HG02588 (cell line): ENCODE results near the gene AP2A2.
"Not testable (repeated sequence)": the region's sequence is repeated elsewhere in the genome, so short reads cannot be mapped to it uniquely, and the experiment has no call there.

ENCODE experiments used
- ATAC-seq: cut with Tn5 transposase; IDR thresholded peaks from one replicate; pipeline ENCODE4 v1.9.1; 2021; ENCODE audit warnings: mild to moderate bottlenecking, moderate library complexity; ENCODE audit not compliant: unreplicated experiment

Gene AP2A2

DNA sequence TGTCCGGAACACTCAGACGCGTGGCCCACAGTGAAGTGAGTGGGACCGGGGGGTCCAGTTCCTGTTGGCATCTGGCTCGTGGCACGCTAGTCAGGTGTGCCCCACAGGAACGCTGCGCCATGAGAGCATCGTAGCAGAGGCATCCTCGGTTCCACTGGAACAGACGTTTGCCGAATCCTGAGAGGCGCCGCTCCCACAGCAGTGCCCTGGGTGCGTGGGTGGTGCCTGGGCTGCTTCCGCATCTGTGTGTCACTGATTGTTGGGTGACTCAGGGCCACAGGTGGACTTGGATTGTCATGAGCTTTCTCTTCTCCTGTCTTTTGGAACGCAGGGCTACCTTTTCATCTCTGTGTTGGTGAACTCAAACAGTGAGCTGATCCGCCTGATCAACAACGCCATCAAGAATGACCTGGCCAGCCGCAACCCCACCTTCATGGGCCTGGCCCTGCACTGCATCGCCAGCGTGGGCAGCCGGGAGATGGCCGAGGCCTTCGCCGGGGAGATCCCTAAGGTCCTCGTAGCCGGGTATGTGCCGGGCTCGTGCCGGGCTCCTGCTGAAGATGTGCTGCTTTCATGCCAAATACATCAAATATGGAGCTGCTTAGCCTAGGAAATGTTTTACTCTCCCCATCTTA, 46.2 kb downstream of the AP2A2 start:
- ATAC-seq, result no peak

DNA sequence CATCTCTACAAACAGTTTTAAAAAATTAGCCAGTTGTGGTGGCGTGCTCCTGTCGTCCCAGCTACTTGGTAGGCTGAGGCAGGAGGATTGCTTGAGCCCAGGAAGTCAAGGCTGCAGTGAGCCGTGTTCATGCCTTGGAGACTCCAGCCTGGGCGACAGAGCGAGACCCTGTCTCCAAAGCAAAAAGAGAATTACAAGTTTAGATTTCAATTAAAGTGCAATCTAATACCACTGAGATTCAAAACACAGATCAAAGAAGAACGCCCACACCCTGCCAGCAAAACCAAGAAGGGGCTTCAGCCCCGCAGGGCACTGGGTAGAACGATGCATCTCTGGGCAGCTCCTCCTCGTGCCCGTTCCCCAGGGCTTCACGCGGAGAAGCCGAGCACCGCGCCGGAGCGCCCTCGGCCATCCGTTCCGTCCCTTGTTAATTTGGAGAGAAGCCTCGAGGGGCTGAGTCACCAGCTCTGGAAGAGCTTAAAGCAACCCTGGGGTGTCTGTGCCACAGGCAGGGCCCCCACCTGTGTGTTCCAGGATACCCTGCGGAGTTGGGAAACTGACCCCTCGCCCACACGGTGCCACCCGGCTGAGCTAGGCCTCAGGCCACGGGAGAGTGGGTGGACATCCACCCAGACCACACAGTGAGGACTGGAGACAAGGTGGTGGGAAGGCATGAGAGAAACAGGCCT, 47.0 kb downstream of the AP2A2 start:
- ATAC-seq, result no peak

DNA sequence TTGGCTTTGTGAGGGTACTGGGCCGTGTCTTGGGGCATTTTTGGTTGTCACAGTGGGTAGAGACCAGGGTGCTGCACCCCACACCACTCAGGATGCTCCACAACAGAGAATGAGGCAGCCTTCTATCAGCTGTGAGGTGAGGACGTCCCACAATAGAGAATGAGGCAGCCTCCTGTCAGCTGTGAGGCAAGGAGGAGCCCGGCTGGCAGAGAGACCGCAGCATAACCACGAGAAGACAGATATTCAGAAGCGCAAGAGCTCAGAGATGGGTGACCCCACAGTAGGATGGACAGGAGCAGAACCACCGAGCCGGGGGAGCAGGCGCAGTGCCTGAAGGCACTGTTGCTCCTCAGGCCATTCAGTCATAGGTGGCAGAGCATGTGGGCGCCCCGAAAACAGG, 47.6 kb downstream of the AP2A2 start:
- no peak for ATAC-seq

- ATAC-seq, result not testable (repeated sequence)
These were observed 49.7 kb downstream of the AP2A2 start for GRCh38 chr11:975376-975775.

DNA sequence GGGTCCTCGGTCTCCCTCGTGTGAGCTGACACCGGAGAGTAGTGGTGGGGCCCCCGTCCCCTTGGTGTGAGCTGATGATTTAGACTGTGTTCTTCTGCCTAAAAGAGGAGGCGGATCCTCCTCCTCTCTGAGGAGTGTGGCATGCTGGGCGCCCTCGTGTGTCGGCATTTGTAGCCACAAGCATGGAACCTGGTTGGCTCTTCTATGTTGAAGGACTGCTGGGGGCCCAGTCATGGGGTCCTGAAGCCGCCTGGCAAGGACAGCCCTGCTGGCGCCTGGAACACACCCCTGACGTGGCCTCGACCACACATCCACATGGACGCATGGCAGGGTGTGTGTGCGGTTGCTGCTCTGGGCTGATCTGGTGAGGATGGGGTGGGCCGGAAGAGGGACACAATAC, 50.2 kb downstream of the AP2A2 start:
- no peak for ATAC-seq

- no peak for ATAC-seq
These were observed 50.9 kb downstream of the AP2A2 start for GRCh38 chr11:976431-977160.

GRCh38 chr11:977830-978720, 52.4 kb downstream of the AP2A2 start:
- no peak for ATAC-seq

GRCh38 chr11:978781-979180, 53.1 kb downstream of the AP2A2 start:
- no peak for ATAC-seq

- ATAC-seq, result no peak
These were observed 55.0 kb downstream of the AP2A2 start for GRCh38 chr11:980438-981357.

- ATAC-seq, result no peak
These were observed 56.1 kb downstream of the AP2A2 start for GRCh38 chr11:981764-982163.

GRCh38 chr11:984546-984945, 58.9 kb downstream of the AP2A2 start:
- no peak for ATAC-seq

- ATAC-seq, result no peak
These were observed 59.7 kb downstream of the AP2A2 start for GRCh38 chr11:985406-985805.

GRCh38 chr11:985848-986247, 60.2 kb downstream of the AP2A2 start:
- no peak for ATAC-seq

GRCh38 chr11:986270-986951, 60.7 kb downstream of the AP2A2 start:
- no peak for ATAC-seq

GRCh38 chr11:986952-987305, 61.3 kb downstream of the AP2A2 start:
- ATAC-seq, result no peak

DNA sequence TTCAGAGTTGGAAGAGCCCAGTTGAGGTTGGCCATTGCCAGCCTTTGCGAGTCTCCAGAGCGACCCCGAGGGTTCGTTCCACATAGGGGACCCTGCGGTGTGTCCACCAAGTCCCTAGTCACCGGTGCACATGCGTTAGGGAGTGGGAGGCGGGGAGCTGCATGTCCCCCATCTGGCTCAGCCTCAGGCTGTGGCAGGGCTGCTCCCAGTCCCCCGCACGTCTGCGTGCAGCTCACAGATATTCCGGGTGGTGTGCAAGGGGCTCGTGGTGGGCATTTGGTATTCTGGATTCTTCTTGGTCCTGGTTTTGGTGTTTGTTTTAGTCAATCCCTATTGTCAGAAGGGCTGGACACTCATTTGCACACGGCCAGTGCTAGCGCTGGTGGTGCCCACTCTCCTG, 62.0 kb downstream of the AP2A2 start:
- no peak for ATAC-seq

GRCh38 chr11:990101-990500, 64.4 kb downstream of the AP2A2 start:
- ATAC-seq, result no peak

DNA sequence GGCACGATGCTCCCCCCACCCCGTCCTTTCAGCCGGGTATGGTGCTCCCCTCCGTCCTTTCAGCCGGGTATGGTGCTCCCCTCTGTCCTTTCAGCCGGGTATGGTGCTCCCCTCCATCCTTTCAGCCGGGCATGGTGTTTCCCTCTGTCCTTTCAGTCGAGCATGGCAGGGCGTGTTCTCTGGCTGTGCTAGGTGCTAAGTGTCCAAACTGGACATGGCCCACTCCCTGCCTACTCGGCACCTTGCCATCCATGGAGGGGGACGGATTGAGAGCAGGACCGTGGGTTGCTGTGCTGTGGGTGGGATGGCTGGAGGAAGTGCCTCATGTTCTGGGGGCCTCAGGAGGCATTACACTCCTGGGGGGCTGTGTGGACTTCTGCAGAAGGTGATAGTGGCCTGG, 65.4 kb downstream of the AP2A2 start:
- ATAC-seq, result no peak

- no peak for ATAC-seq
These were observed 66.1 kb downstream of the AP2A2 start for GRCh38 chr11:991711-992307.
